ENCODE data around the gene PIK3C2G. TPM values are rescaled to one million over a fixed set of nuclear protein-coding genes. Genes with fewer than 3 reads are reported as not detected.

Gene PIK3C2G
- total and polyA plus RNA-seq, 2 donors, result 0.05 TPM

DNA sequence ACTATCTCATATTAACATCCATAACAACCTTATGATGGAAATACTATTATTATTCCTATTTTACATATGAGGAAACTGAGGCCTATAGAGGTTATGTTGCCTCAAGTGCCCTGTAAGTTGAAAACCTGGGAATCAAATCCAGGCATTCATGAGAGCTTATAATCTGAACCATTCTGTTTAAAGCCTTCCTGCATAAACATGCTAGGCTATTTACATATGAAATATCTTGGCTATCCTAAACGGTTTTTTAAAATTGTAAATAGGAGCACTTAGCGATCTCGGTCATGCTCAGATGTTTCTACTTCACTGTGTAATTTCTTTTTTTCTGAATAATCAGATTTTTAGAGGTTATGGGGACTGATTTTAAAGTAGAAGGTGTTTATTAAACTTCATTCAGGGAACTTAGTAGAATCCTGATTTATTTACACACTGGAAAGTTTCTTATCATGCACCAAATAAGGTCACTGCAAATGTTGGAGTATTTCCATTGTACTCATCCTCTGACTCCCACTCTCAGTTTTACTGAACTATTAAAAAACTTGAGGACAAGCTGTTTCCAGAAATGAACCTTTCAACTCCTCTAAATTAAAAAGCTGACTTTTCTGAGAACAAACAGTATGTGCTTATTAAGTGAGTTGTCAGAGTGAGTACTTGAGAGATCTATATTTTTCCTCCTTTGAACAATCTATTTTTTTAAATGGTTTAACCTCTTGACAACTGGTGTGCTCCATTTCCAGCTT lies 141.7 kb downstream of the PIK3C2G start:
- Histone ChIP-seq H3K4me3 (ENCODE audit: low read length in 2 of 2) (no peak overlapping the region), H3K4me1 (ENCODE audit: control insufficient read depth in 2 of 2, insufficient read depth in 2 of 2, low read length in 2 of 2) (no peaks in the 10 kb centered on the region), H3K36me3 (ENCODE audit: control insufficient read depth in 2 of 2, insufficient read depth in 2 of 2, low read length in 1 of 2) (no peaks in the 10 kb centered on the region), H3K27ac (ENCODE audit: low read depth in 1 of 2, low read length in 1 of 2) (no peak overlapping the region), H3K9me3 (ENCODE audit: control insufficient read depth in 2 of 2, insufficient read depth in 1 of 2, low read length in 1 of 2) (no peaks in the 10 kb centered on the region), H3K27me3 (ENCODE audit: control insufficient read depth in 2 of 2, insufficient read depth in 1 of 2, low read length in 1 of 2) (no peaks in the 10 kb centered on the region)
- WGBS, result 96% methylated on average over 3 of the region's 3 CpGs
- no peak for DNase-seq (ENCODE audit: low read depth in 6 of 9, low spot score in 9 of 9)

- DNase-seq (ENCODE audit: low read depth in 6 of 9, low spot score in 9 of 9), result no peak
- Histone ChIP-seq H3K27me3 (ENCODE audit: control insufficient read depth in 2 of 2, insufficient read depth in 1 of 2, low read length in 1 of 2) (no peaks in the 10 kb centered on the region), H3K9me3 (ENCODE audit: control insufficient read depth in 2 of 2, insufficient read depth in 1 of 2, low read length in 1 of 2) (no peaks in the 10 kb centered on the region), H3K4me3 (ENCODE audit: low read length in 2 of 2) (no peak overlapping the region), H3K27ac (ENCODE audit: low read depth in 1 of 2, low read length in 1 of 2) (no peak overlapping the region), H3K36me3 (ENCODE audit: control insufficient read depth in 2 of 2, insufficient read depth in 2 of 2, low read length in 1 of 2) (no peaks in the 10 kb centered on the region), H3K4me1 (ENCODE audit: control insufficient read depth in 2 of 2, insufficient read depth in 2 of 2, low read length in 2 of 2) (no peaks in the 10 kb centered on the region)
- WGBS, result 62% methylated on average over 1 of the region's 1 CpG
These were observed 150.1 kb downstream of the PIK3C2G start for GRCh38 chr12:18411453-18411852.

DNA sequence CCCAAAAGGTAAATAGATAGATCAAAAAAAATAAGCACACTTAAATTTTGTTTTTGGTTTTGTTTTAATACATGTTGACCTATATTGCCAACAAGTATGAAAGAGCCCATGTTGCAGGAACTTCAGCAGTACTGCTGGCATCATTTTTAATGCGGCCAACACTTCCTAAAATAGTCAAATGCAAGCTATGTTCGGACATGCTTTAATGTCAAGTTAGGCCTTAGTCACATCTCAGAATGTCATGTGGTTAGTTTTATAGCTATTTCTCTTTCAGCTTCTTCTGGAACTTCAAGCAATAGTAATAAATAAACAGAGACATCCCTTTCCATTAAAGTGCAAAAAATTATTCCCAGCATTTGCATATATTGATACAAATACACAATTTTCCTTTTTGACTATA lies 153.4 kb downstream of the PIK3C2G start:
- 92% methylated on average over 2 of the region's 2 CpGs for WGBS
- no peaks in the 10 kb centered on the region for H3K27me3 ChIP-seq (ENCODE audit: control insufficient read depth in 2 of 2, insufficient read depth in 1 of 2, low read length in 1 of 2)
- no peak overlapping the region for H3K27ac ChIP-seq (ENCODE audit: low read depth in 1 of 2, low read length in 1 of 2)
- no peak for DNase-seq (ENCODE audit: low read depth in 6 of 9, low spot score in 9 of 9)
- H3K4me3 ChIP-seq (ENCODE audit: low read length in 2 of 2), result no peak overlapping the region
- no peaks in the 10 kb centered on the region for H3K36me3 ChIP-seq (ENCODE audit: control insufficient read depth in 2 of 2, insufficient read depth in 2 of 2, low read length in 1 of 2)
- no peaks in the 10 kb centered on the region for H3K4me1 ChIP-seq (ENCODE audit: control insufficient read depth in 2 of 2, insufficient read depth in 2 of 2, low read length in 2 of 2)
- no peaks in the 10 kb centered on the region for H3K9me3 ChIP-seq (ENCODE audit: control insufficient read depth in 2 of 2, insufficient read depth in 1 of 2, low read length in 1 of 2)

- H3K4me1 ChIP-seq (ENCODE audit: control insufficient read depth in 2 of 2, insufficient read depth in 2 of 2, low read length in 2 of 2), result no peaks in the 10 kb centered on the region
- no peak for DNase-seq (ENCODE audit: low read depth in 6 of 9, low spot score in 9 of 9)
- H3K9me3 ChIP-seq (ENCODE audit: control insufficient read depth in 2 of 2, insufficient read depth in 1 of 2, low read length in 1 of 2), result no peaks in the 10 kb centered on the region
- no peaks in the 10 kb centered on the region for H3K36me3 ChIP-seq (ENCODE audit: control insufficient read depth in 2 of 2, insufficient read depth in 2 of 2, low read length in 1 of 2)
- H3K4me3 ChIP-seq (ENCODE audit: low read length in 2 of 2), result no peak overlapping the region
- 95% methylated on average over 4 of the region's 4 CpGs for WGBS
- H3K27ac ChIP-seq (ENCODE audit: low read depth in 1 of 2, low read length in 1 of 2), result no peak overlapping the region
- H3K27me3 ChIP-seq (ENCODE audit: control insufficient read depth in 2 of 2, insufficient read depth in 1 of 2, low read length in 1 of 2), result no peaks in the 10 kb centered on the region
These were observed 153.9 kb downstream of the PIK3C2G start for GRCh38 chr12:18415227-18415626.

- Histone ChIP-seq H3K36me3 (ENCODE audit: control insufficient read depth in 2 of 2, insufficient read depth in 2 of 2, low read length in 1 of 2) (no peaks in the 10 kb centered on the region), H3K27ac (ENCODE audit: low read depth in 1 of 2, low read length in 1 of 2) (no peak overlapping the region), H3K4me3 (ENCODE audit: low read length in 2 of 2) (no peak overlapping the region), H3K4me1 (ENCODE audit: control insufficient read depth in 2 of 2, insufficient read depth in 2 of 2, low read length in 2 of 2) (no peaks in the 10 kb centered on the region), H3K9me3 (ENCODE audit: control insufficient read depth in 2 of 2, insufficient read depth in 1 of 2, low read length in 1 of 2) (no peaks in the 10 kb centered on the region), H3K27me3 (ENCODE audit: control insufficient read depth in 2 of 2, insufficient read depth in 1 of 2, low read length in 1 of 2) (no peaks in the 10 kb centered on the region)
- no peak for DNase-seq (ENCODE audit: low read depth in 6 of 9, low spot score in 9 of 9)
- WGBS, result 92% methylated on average over 2 of the region's 2 CpGs
These were observed 155.1 kb downstream of the PIK3C2G start for GRCh38 chr12:18416412-18416811.

DNA sequence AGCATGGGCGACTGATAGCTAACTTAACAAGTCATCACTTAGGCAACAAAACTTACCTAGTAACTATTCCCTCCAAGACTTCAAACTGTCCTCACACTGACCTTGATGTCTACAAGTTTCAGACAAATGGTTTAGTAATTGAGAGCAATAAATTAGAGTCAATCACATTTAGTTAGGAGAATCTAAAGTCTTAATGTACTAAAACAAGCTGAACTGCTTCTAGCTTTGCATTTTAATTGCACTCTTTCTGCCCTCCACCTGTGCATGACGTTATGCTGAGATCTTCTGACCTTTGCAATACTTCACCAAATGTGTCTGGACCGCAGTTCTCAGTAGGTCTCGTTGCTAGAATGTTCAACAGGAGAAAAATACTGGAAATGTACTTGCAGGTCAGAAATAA lies 158.0 kb downstream of the PIK3C2G start:
- 89% methylated on average over 4 of the region's 4 CpGs for WGBS
- no peak overlapping the region for H3K4me3 ChIP-seq (ENCODE audit: low read length in 2 of 2)
- H3K36me3 ChIP-seq (ENCODE audit: control insufficient read depth in 2 of 2, insufficient read depth in 2 of 2, low read length in 1 of 2), result no peaks in the 10 kb centered on the region
- H3K9me3 ChIP-seq (ENCODE audit: control insufficient read depth in 2 of 2, insufficient read depth in 1 of 2, low read length in 1 of 2), result no peaks in the 10 kb centered on the region
- no peak for DNase-seq (ENCODE audit: low read depth in 6 of 9, low spot score in 9 of 9)
- H3K27me3 ChIP-seq (ENCODE audit: control insufficient read depth in 2 of 2, insufficient read depth in 1 of 2, low read length in 1 of 2), result no peaks in the 10 kb centered on the region
- H3K27ac ChIP-seq (ENCODE audit: low read depth in 1 of 2, low read length in 1 of 2), result no peak overlapping the region
- no peaks in the 10 kb centered on the region for H3K4me1 ChIP-seq (ENCODE audit: control insufficient read depth in 2 of 2, insufficient read depth in 2 of 2, low read length in 2 of 2)

GRCh38 chr12:18421867-18422266 lies 160.5 kb downstream of the PIK3C2G start:
- H3K9me3 ChIP-seq (ENCODE audit: control insufficient read depth in 2 of 2, insufficient read depth in 1 of 2, low read length in 1 of 2), result no peaks in the 10 kb centered on the region
- H3K4me3 ChIP-seq (ENCODE audit: low read length in 2 of 2), result no peak overlapping the region
- H3K27me3 ChIP-seq (ENCODE audit: control insufficient read depth in 2 of 2, insufficient read depth in 1 of 2, low read length in 1 of 2), result no peaks in the 10 kb centered on the region
- no peak overlapping the region for H3K27ac ChIP-seq (ENCODE audit: low read depth in 1 of 2, low read length in 1 of 2)
- H3K4me1 ChIP-seq (ENCODE audit: control insufficient read depth in 2 of 2, insufficient read depth in 2 of 2, low read length in 2 of 2), result no peaks in the 10 kb centered on the region
- 86% methylated on average over 3 of the region's 3 CpGs for WGBS
- H3K36me3 ChIP-seq (ENCODE audit: control insufficient read depth in 2 of 2, insufficient read depth in 2 of 2, low read length in 1 of 2), result no peaks in the 10 kb centered on the region
- DNase-seq (ENCODE audit: low read depth in 6 of 9, low spot score in 9 of 9), result no peak

- Histone ChIP-seq H3K27ac (ENCODE audit: low read depth in 1 of 2, low read length in 1 of 2) (no peak overlapping the region), H3K9me3 (ENCODE audit: control insufficient read depth in 2 of 2, insufficient read depth in 1 of 2, low read length in 1 of 2) (no peaks in the 10 kb centered on the region), H3K4me1 (ENCODE audit: control insufficient read depth in 2 of 2, insufficient read depth in 2 of 2, low read length in 2 of 2) (no peaks in the 10 kb centered on the region), H3K36me3 (ENCODE audit: control insufficient read depth in 2 of 2, insufficient read depth in 2 of 2, low read length in 1 of 2) (no peaks in the 10 kb centered on the region), H3K27me3 (ENCODE audit: control insufficient read depth in 2 of 2, insufficient read depth in 1 of 2, low read length in 1 of 2) (no peaks in the 10 kb centered on the region), H3K4me3 (ENCODE audit: low read length in 2 of 2) (no peak overlapping the region)
- no peak for DNase-seq (ENCODE audit: low read depth in 6 of 9, low spot score in 9 of 9)
These were observed 161.6 kb downstream of the PIK3C2G start for GRCh38 chr12:18422871-18423270.

- no peak for DNase-seq (ENCODE audit: low read depth in 6 of 9, low spot score in 9 of 9)
- no peaks in the 10 kb centered on the region for H3K4me1 ChIP-seq (ENCODE audit: control insufficient read depth in 2 of 2, insufficient read depth in 2 of 2, low read length in 2 of 2)
- H3K4me3 ChIP-seq (ENCODE audit: low read length in 2 of 2), result no peak overlapping the region
- H3K9me3 ChIP-seq (ENCODE audit: control insufficient read depth in 2 of 2, insufficient read depth in 1 of 2, low read length in 1 of 2), result no peaks in the 10 kb centered on the region
- no peaks in the 10 kb centered on the region for H3K27me3 ChIP-seq (ENCODE audit: control insufficient read depth in 2 of 2, insufficient read depth in 1 of 2, low read length in 1 of 2)
- WGBS, result 87% methylated on average over 2 of the region's 2 CpGs
- H3K27ac ChIP-seq (ENCODE audit: low read depth in 1 of 2, low read length in 1 of 2), result no peak overlapping the region
- no peaks in the 10 kb centered on the region for H3K36me3 ChIP-seq (ENCODE audit: control insufficient read depth in 2 of 2, insufficient read depth in 2 of 2, low read length in 1 of 2)
These were observed 163.5 kb downstream of the PIK3C2G start for GRCh38 chr12:18424857-18425256.
